NOMO-1 treated with DMSO at 0.1 percent for 48 hours (cell line): ENCODE measurements around the gene CACNA1C.

Experiments used
- DNase-seq: peaks from one replicate; lab custom pipeline; 2025; ENCODE audit not compliant: unreplicated experiment; lab: John Stamatoyannopoulos, UW

Gene CACNA1C

GRCh38 chr12:2633176-2633824 lies 580.5 kb downstream of the CACNA1C start:
- no peak for DNase-seq

- no peak for DNase-seq
Measured at GRCh38 chr12:2633825-2634200, 581.0 kb downstream of the CACNA1C start.

GRCh38 chr12:2634471-2634870 lies 581.7 kb downstream of the CACNA1C start:
- no peak for DNase-seq

- DNase-seq = no peak
Measured at GRCh38 chr12:2636741-2637340, 584.1 kb downstream of the CACNA1C start.

- no peak for DNase-seq
Measured at GRCh38 chr12:2637371-2637770, 584.6 kb downstream of the CACNA1C start.

GRCh38 chr12:2638273-2639019 lies 585.7 kb downstream of the CACNA1C start:
- no peak for DNase-seq

GRCh38 chr12:2639020-2639298 lies 586.2 kb downstream of the CACNA1C start:
- DNase-seq = no peak

- DNase-seq = no peak
Measured at GRCh38 chr12:2640281-2640680, 587.5 kb downstream of the CACNA1C start.

GRCh38 chr12:2640709-2641108 lies 587.9 kb downstream of the CACNA1C start:
- no peak for DNase-seq

GRCh38 chr12:2641207-2641606 lies 588.4 kb downstream of the CACNA1C start:
- no peak for DNase-seq

- no peak for DNase-seq
Measured at GRCh38 chr12:2641761-2642160, 589.0 kb downstream of the CACNA1C start.

GRCh38 chr12:2642176-2642892 lies 589.5 kb downstream of the CACNA1C start:
- no peak for DNase-seq

- no peak for DNase-seq
Measured at GRCh38 chr12:2642896-2643425, 590.2 kb downstream of the CACNA1C start.

- DNase-seq = no peak
Measured at GRCh38 chr12:2643576-2644135, 590.9 kb downstream of the CACNA1C start.

GRCh38 chr12:2644683-2645405 lies 592.1 kb downstream of the CACNA1C start:
- DNase-seq = no peak

GRCh38 chr12:2645460-2645859 lies 592.7 kb downstream of the CACNA1C start:
- DNase-seq = no peak

GRCh38 chr12:2646341-2646740 lies 593.6 kb downstream of the CACNA1C start:
- no peak for DNase-seq

- no peak for DNase-seq
Measured at GRCh38 chr12:2647186-2647585, 594.4 kb downstream of the CACNA1C start.

- DNase-seq = no peak
Measured at GRCh38 chr12:2648406-2648805, 595.6 kb downstream of the CACNA1C start.

- DNase-seq = no peak
Measured at GRCh38 chr12:2649201-2650030, 596.6 kb downstream of the CACNA1C start.
